Ascending aorta (tissue), 2 donors: ENCODE measurements around the gene NECAB2. TPM values are rescaled to one million over a fixed set of nuclear protein-coding genes. Genes with fewer than 3 reads are reported as not detected.

ENCODE experiments used
- DNase-seq, 2 donors: peaks; one replicate each; pipeline ENCODE4 v3.0.0-alpha.2; 2019; ENCODE audit warnings: low spot score in 2 of 2
- H3K27ac ChIP-seq, 2 donors: fragments of 200-600 bp; sonication (generic); one replicate each; pipeline ENCODE4 v1.5.1; 2016 to 2017; ENCODE audit warnings: mild to moderate bottlenecking in 1 of 2
- H3K27me3 ChIP-seq: fragments of 200-600 bp; sonication (generic); one replicate; pipeline ENCODE4 v1.5.1; 2017
- H3K36me3 ChIP-seq, 2 donors: fragments of 200-600 bp; sonication (generic); one replicate each; pipeline ENCODE4 v1.5.1; 2016
- H3K4me1 ChIP-seq, 2 donors: fragments of 200-600 bp; sonication (generic); one replicate each; pipeline ENCODE4 v1.5.1; 2016 to 2017; ENCODE audit warnings: mild to moderate bottlenecking in 1 of 2
- H3K4me3 ChIP-seq, 2 donors: fragments of 200-600 bp; sonication (generic); one replicate each; pipeline ENCODE4 v1.5.1; 2016 to 2017; ENCODE audit warnings: mild to moderate bottlenecking in 1 of 2
- H3K9me3 ChIP-seq, 2 donors: fragments of 200-600 bp; sonication (generic); one replicate each; pipeline ENCODE4 v1.5.1; 2016
- CTCF ChIP-seq, 3 experiments: fragments of 200-600 bp in 2 of 3; fragments of 450-650 bp in 1 of 3; sonication (generic) in 2 of 3; IDR thresholded peaks; one replicate each; pipeline ENCODE4 v1.5.1; 2016 to 2019; ENCODE audit warnings: antibody characterized with exemption in 3 of 3, mild to moderate bottlenecking in 1 of 3, moderate library complexity in 1 of 3
- intact Hi-C: fragments of 100-400 bp; cut with DNase I; formaldehyde crosslinking; loops from one replicate; pipeline ENCODE4 v1.15.1; 2023
- total RNA-seq: library from RNA; depleted of rRNA; stranded (reverse); fragments of >200 nt; gene quantifications from one replicate; pipeline ENCODE4 v1.1.0, GENCODE V29; 2016

NECAB2 gene
- total RNA-seq, 1 donor from 2014 or later = not detected

GRCh38 chr16:84045818-84046470 is 77.9 kb downstream of the NECAB2 start:
- no peaks in the 10 kb centered on the region for H3K27me3 ChIP-seq
- no peak overlapping the region for H3K27ac ChIP-seq
- H3K36me3 ChIP-seq = peaks cover 2 to 24% of the 10 kb centered on the region in 2 donors
- DNase-seq = no peak
- no peak overlapping the region for H3K4me3 ChIP-seq
- no peak for TF ChIP-seq CTCF (IDR thresholded peaks at IDR 0.05)
- intact Hi-C loops = no loop called here
- H3K4me1 ChIP-seq = no peaks in the 10 kb centered on the region
- H3K9me3 ChIP-seq = no peaks in the 10 kb centered on the region

GRCh38 chr16:84047206-84047605 is 79.2 kb downstream of the NECAB2 start:
- intact Hi-C loops = no loop called here
- H3K36me3 ChIP-seq = peaks cover 8 to 28% of the 10 kb centered on the region in 2 donors

GRCh38 chr16:84047626-84048025 is 79.6 kb downstream of the NECAB2 start:
- no peak for TF ChIP-seq CTCF (IDR thresholded peaks at IDR 0.05)
- no peak for DNase-seq
- Histone ChIP-seq H3K4me3 (no peak overlapping the region), H3K9me3 (no peaks in the 10 kb centered on the region), H3K36me3 (peaks cover 12 to 32% of the 10 kb centered on the region in 2 donors), H3K27ac (no peak overlapping the region), H3K4me1 (no peaks in the 10 kb centered on the region), H3K27me3 (no peaks in the 10 kb centered on the region)
- intact Hi-C loops = no loop called here

More at GRCh38 chr16:84047206-84047605, 79.2 kb downstream of the NECAB2 start:
- Histone ChIP-seq H3K27ac (no peak overlapping the region), H3K4me1 (no peaks in the 10 kb centered on the region), H3K4me3 (no peak overlapping the region), H3K9me3 (no peaks in the 10 kb centered on the region), H3K27me3 (no peaks in the 10 kb centered on the region)
- no peak for DNase-seq
- no peak for TF ChIP-seq CTCF (IDR thresholded peaks at IDR 0.05)

- TF ChIP-seq CTCF (IDR thresholded peaks at IDR 0.05) = no peak
- Histone ChIP-seq H3K9me3 (no peaks in the 10 kb centered on the region), H3K27ac (no peak overlapping the region), H3K4me1 (no peaks in the 10 kb centered on the region), H3K36me3 (peaks cover 14 to 39% of the 10 kb centered on the region in 2 donors), H3K4me3 (no peak overlapping the region), H3K27me3 (no peaks in the 10 kb centered on the region)
- DNase-seq = no peak
- intact Hi-C loops = no loop called here
Observed at GRCh38 chr16:84048270-84048669, 80.2 kb downstream of the NECAB2 start.

GRCh38 chr16:84048871-84049270 is 80.8 kb downstream of the NECAB2 start:
- Histone ChIP-seq H3K4me3 (no peak overlapping the region), H3K36me3 (peaks cover 15 to 45% of the 10 kb centered on the region in 2 donors), H3K4me1 (no peaks in the 10 kb centered on the region), H3K27ac (no peak overlapping the region), H3K9me3 (no peaks in the 10 kb centered on the region), H3K27me3 (no peaks in the 10 kb centered on the region)
- intact Hi-C loops = no loop called here
- no peak for TF ChIP-seq CTCF (IDR thresholded peaks at IDR 0.05)
- DNase-seq = no peak
